ENCODE results near the gene EN2.

EN2 gene

DNA sequence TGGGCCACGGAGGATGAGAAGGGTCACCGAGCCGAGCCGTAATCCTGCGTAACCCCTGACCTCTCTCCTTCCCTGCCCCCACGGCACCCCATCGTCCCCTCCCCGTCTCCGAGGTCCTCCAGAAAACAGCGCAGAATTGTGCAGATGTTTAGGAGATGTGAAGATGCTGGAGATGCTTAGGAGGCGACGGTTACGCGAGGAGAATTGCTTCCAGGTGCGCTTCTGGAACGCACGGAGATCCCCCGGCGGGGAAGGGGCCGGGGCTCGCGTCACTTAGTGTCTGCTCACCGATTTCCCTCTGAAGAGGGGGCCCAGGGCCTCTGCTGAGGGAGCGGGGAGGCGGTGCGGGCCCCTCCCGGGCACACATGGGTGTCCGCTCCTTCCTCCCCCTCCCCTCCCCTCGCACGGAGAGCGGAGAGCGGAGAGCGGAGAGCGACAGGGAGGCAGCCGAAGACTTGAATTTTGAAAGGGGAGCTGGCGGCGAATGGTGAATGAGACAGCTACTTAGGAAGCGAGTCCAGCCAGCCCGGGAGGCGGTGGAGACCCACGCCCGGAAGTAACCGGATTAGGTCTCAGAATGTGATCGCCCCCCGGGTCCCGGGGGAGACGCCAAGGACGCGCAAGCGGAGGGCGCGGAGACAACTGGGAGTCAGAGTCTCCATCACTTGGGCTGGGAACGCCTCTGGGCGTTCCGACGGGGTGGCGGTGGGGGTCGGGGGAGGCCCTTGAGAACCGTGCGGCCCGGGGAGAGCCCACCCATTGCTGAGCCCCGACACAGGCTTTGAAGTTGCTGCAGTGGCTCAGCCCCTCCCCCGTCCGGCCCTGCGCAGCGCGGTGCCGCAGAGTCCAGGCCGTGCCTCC, 8.7 kb upstream of the EN2 start:
- no peak for TF ChIP-seq CTCF (IDR thresholded peaks at IDR 0.05)

- no peak for TF ChIP-seq CTCF (IDR thresholded peaks at IDR 0.05)
Observed at GRCh38 chr7:155449869-155450557, 7.9 kb upstream of the EN2 start.

DNA sequence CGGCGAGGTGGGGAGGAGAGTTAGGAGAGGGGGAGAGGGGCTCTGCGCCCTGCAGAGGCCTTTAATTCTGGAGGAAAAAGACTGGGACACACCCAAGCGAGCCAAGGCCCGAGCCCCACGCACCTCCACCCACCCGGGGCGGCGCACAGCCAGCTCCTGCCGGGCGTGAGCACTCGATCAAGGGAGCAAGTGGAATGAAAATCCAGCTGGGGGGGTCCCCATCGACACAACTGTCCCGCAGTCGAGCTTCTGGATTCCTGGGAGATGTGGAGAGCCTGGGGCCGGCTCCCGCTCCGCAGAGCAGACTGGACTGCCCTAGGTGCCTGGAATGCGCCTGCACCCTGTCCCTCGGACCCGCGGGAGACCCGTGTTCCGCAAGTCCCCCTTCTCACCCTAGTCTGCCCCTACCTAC, 7.4 kb upstream of the EN2 start:
- TF ChIP-seq CTCF (IDR thresholded peaks at IDR 0.05) = no peak

DNA sequence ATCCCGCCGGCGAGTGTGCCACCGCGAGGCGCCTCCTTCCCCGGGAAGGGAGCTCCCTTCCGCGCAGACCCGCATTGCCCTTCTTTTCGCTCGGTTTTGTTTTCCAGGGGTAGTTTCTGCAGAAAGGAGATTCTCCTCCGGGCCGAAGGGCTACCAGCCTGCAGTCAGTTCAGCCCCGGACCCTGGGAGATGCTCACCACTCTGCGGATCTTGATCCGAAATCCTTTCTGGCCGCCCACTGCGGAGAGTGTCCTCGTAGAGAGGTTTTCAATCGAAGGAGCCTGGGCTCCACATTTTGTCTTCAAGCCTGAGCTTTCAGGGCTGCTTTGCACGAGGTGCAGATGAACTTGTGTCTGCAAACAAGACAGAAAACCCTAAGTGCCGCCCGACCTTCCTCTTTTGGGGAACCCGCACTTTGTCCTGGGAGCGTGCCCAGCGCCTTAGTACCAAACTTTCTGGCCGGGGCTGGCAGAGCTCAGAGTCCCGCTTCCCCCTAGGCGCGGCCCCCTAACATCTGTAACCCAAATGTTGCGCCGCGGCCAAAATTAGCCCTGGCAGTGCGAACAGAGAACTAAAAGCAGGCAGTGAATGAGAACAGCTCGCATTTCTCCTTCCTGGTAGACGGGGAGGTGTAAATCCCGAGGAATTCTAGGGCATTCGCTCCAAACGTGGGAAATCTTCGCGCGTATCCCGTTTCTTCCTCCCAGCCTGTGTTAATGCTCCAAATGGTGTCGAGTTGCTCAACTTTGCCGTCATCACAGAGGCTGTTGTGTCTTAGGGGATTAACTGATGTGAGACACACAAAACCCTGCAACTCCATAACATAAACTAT, 6.7 kb upstream of the EN2 start:
- TF ChIP-seq CTCF (IDR thresholded peaks at IDR 0.05) = no peak

GRCh38 chr7:155451840-155452239, 6.1 kb upstream of the EN2 start:
- TF ChIP-seq CTCF (IDR thresholded peaks at IDR 0.05) = no peak

- TF ChIP-seq CTCF (IDR thresholded peaks at IDR 0.05) = no peak
Observed at GRCh38 chr7:155452505-155453295, 5.2 kb upstream of the EN2 start.

All from LNCAP (cell line).